NCI-H460 (cell line): ENCODE data around the gene MBD3L2B. TPM values are rescaled to one million over a fixed set of nuclear protein-coding genes. Genes with fewer than 3 reads are reported as not detected.
"Not testable (repeated sequence)": the region's sequence is repeated elsewhere in the genome, so short reads cannot be mapped to it uniquely, and the experiment has no call there.

ENCODE experiments used
- DNase-seq: peaks from one replicate; pipeline ENCODE4 v3.0.0-alpha.2; 2016; ENCODE audit warnings: low read depth; ENCODE audit errors: extremely low read depth
- polyA plus RNA-seq: library from polyadenylated mRNA; depleted of rRNA; stranded (reverse); fragments of >200 nt; gene quantifications from 2 replicates; pipeline ENCODE4 v1.2.3, GENCODE V29; 2014; cell fraction: nucleus; rRNA removed
- total RNA-seq: library from RNA; depleted of rRNA; stranded (reverse); fragments of >200 nt; shearing (Covaris generic); gene quantifications from 2 replicates; pipeline ENCODE4 v1.2.3, GENCODE V29; 2014; rRNA removed

The MBD3L2B gene
- not detected in 2 replicates for total RNA-seq
- not detected in 2 replicates for polyA plus RNA-seq

- not testable (repeated sequence) for DNase-seq
Observed at GRCh38 chr19:7021331-7021730, at the start of gene MBD3L2B. TSS of gene MBD3L2B (minus strand) at chr19:7021431. CDS start at chr19:7021397, 34 bp downstream.

GRCh38 chr19:7069904-7070226, 48.6 kb upstream of the MBD3L2B start:
- no peak for DNase-seq

GRCh38 chr19:7069042-7069903, 48.0 kb upstream of the MBD3L2B start, which contains the start of gene ZNF557:
TSS of gene ZNF557 (plus strand) at chr19:7069703. CDS start at chr19:7075075, 5,372 bp downstream.
- DNase-seq, result peak; percentile 93

- DNase-seq, result no peak
Observed at GRCh38 chr19:7068599-7068998, 47.4 kb upstream of the MBD3L2B start.

- DNase-seq, result no peak
Observed at GRCh38 chr19:7067716-7068115, 46.5 kb upstream of the MBD3L2B start.

- peak; percentile 27 for DNase-seq
Observed at GRCh38 chr19:7067122-7067521, 45.9 kb upstream of the MBD3L2B start.

GRCh38 chr19:7063764-7064418, 42.7 kb upstream of the MBD3L2B start:
- no peak for DNase-seq

- DNase-seq, result no peak
Observed at GRCh38 chr19:7063339-7063738, 42.1 kb upstream of the MBD3L2B start.

- not testable (repeated sequence) for DNase-seq
Observed at GRCh38 chr19:7059977-7060376, 38.7 kb upstream of the MBD3L2B start.

- not testable (repeated sequence) for DNase-seq
Observed at GRCh38 chr19:7058576-7058975, 37.3 kb upstream of the MBD3L2B start, which contains the start of gene MBD3L3. TSS of gene MBD3L3 (minus strand) at chr19:7058676. CDS start at chr19:7058605, 71 bp downstream.

GRCh38 chr19:7056371-7056770, 35.1 kb upstream of the MBD3L2B start:
- not testable (repeated sequence) for DNase-seq

GRCh38 chr19:7055679-7056078, 34.4 kb upstream of the MBD3L2B start:
- DNase-seq, result not testable (repeated sequence)

- DNase-seq, result not testable (repeated sequence)
Observed at GRCh38 chr19:7054635-7055368, 33.6 kb upstream of the MBD3L2B start.

GRCh38 chr19:7052896-7053295, 31.7 kb upstream of the MBD3L2B start:
- DNase-seq, result not testable (repeated sequence)

- not testable (repeated sequence) for DNase-seq
Observed at GRCh38 chr19:7051421-7051820, 30.2 kb upstream of the MBD3L2B start.

GRCh38 chr19:7049021-7049420, 27.8 kb upstream of the MBD3L2B start, which contains the start of gene MBD3L2:
TSS of gene MBD3L2 (plus strand) at chr19:7049321. CDS start at chr19:7049374, 53 bp downstream.
- not testable (repeated sequence) for DNase-seq

GRCh38 chr19:7041563-7041962, 20.3 kb upstream of the MBD3L2B start:
- DNase-seq, result not testable (repeated sequence)

- not testable (repeated sequence) for DNase-seq
Observed at GRCh38 chr19:7040079-7040478, 18.8 kb upstream of the MBD3L2B start, which contains the start of gene MBD3L4. TSS of gene MBD3L4 (minus strand) at chr19:7040179. CDS start at chr19:7040144, 35 bp downstream.

GRCh38 chr19:7030278-7030677, 9.0 kb upstream of the MBD3L2B start, which contains the start of gene MBD3L5:
TSS of gene MBD3L5 (plus strand) at chr19:7030578. CDS start at chr19:7030612, 34 bp downstream.
- not testable (repeated sequence) for DNase-seq

- not testable (repeated sequence) for DNase-seq
Observed at GRCh38 chr19:7028790-7029189, 7.6 kb upstream of the MBD3L2B start.
